ENCODE measurements around the gene SLC25A26.
A peak's percentile ranks its signal among the peaks of the same experiment; 100 is the strongest.

Gene SLC25A26

DNA sequence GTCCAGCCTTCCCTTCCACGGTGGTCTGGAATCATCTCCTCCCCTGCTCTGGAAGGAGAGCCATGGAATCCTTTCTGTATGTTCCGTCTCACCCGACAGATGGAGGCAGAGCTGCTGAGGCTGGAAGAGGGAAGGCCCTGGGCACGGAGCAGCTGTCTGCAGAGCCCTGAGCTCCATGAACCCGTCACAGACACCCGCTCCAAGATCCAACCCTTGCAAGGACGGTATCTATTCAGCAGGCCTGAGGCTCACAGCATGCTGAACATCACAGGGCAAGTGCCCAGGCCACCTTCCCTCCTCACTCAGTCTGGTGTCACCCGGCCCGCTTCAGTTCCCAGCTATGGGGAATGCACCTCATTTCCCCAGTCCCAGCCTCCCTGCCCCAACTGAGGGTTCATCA, 176.1 kb downstream of the SLC25A26 start:
- DNase-seq (ENCODE audit: low read depth): no peak

DNA sequence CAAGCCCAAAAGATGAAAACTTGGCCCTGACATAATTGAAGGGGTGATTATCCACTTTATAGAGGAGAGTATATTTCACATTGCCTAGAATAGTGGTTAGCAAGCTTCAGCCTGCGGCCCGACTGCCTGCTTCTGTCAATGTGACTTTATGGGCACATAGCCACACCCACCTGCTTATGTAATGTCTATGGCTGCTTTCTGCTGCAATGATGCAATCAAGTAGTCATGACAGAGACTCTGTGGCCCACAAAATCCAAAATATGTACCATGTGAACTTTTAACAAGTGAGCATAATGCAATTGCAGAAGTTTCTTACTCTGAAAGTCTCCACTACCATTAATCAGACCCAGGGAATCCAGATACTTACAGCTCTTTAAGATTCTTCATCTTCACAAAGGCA, 176.9 kb downstream of the SLC25A26 start:
- no peak for DNase-seq (ENCODE audit: low read depth)

DNA sequence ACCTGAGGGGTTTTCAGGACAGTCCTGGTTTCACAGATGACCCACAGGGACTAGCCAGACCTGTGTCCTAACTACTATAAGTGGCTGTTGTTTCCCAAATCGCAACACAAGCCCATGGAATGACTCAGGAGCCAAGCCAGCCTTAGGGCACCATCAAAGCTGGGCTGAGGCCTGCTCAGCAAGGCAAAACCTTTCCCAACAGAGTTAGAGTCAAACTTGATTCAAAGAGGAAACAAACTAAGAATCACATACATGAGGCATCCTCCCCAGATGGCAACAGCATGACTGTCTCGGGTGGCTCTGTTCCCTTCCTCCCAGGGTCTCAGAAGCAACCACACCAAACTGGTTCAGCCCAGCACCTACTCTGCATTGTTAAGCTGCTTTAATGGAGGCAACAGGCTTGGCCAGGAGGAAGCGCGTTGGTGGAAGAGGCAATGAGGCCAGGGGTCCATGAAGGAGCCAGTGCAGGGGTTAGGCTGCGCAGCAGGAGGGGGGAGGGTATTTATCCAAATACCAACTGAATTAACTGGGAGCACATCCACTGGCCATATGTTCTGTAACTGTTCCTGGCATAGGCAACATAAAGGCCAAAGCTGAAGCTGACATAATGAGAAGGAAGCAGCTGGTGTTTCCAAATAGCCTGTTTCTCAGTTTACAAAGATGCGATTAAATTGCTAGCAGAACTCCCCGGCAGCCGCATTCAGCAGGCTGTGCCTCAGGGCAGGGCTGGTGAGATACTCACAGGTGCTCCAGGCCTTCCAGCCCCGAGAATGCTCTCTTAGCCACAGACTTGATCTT, 177.6 kb downstream of the SLC25A26 start:
- DNase-seq (ENCODE audit: low read depth): no peak

- no peak for DNase-seq (ENCODE audit: low read depth)
These were observed 178.9 kb downstream of the SLC25A26 start for GRCh38 chr3:66399529-66400232.

- DNase-seq (ENCODE audit: low read depth): no peak
These were observed 179.8 kb downstream of the SLC25A26 start for GRCh38 chr3:66400411-66401156.

DNA sequence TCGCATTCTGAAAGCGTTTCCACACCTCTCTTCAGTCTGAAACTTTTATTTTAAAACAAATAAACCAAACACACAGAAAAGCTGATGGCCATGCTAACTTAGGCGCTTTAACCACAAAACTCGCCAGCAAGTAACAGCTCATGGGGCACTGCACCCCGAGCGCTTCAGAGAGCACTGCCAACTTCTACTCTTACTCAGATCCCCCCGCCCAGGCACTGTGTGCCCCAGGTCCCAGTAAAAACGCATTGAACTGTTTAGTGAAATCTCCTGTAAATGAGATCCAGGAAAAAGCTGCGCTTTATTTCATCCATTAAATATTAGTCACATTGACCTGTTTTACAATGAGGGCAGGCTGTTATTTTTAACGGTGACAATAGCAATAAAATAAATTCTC, 180.4 kb downstream of the SLC25A26 start:
- DNase-seq (ENCODE audit: low read depth): no peak

DNA sequence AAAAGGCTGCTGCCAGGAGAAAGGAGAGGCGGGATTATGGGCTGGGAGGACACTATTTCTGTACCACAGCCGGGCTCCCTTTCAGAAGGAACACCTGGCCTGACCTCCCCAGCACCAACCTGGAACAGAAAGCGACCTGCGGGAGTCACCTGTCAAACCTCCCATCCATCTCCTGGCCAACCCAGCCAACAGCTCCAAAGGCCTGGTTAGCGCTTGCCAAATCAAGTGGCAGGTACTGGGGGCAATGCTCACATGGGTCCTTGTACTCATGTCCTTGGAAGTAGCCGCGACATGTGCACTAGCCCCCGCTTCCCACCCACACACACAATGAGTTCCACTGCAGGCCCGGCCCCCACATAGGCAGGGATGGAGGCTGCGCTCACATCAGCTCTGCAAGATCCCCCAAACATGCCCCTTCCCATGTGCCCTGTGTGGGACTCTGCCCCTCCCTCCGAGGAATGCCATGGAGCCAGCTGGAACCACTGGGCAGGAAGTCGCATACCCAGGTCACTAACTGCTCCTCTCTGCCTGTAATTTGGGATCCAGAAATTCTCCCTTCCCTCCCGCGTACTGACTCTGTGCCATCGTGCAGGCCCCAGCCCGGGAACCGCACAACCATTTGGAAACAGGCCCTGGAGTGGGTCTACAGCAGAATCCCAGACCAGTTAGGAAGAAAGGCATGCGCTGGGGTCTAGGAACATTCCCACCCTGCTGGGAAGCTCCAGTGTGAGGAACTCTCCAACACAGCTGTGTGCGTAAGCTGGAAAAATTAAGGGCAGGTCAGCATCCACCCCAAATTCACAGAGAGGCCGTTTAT, 181.1 kb downstream of the SLC25A26 start:
- DNase-seq (ENCODE audit: low read depth): no peak

- DNase-seq (ENCODE audit: low read depth): no peak
These were observed 181.9 kb downstream of the SLC25A26 start for GRCh38 chr3:66402596-66403290.

DNA sequence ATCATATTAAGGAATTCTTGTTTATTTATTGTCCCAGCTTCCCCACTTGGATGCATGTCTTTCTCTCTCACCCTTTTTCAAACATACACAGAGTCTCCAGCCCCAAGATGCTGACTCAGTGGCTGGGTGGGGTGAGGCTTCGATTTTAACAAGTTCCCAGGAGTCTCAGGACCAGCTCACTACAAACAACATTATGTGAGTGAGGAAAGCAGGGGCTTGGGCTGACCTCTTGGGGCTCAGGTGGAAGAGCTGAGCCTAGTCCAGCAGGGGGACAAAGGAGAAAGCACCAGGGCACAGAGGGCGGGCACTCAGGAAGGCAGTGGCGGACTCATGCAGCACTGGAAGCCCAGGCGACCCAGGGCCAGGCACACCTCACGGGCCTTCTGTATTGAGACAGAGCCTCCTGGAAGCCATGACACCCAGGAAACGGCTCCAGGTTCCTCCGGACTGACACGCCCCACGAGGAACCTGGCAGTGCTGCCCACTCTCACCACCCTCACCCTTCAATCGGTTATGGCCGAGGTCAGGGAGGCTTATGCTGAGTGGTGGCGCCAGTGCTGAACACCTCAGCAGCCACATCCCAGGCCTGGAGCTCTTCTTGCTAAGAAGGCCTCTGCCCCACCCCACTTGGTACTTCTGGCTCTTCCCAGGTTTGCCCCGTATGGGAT, 182.7 kb downstream of the SLC25A26 start:
- no peak for DNase-seq (ENCODE audit: low read depth)

DNA sequence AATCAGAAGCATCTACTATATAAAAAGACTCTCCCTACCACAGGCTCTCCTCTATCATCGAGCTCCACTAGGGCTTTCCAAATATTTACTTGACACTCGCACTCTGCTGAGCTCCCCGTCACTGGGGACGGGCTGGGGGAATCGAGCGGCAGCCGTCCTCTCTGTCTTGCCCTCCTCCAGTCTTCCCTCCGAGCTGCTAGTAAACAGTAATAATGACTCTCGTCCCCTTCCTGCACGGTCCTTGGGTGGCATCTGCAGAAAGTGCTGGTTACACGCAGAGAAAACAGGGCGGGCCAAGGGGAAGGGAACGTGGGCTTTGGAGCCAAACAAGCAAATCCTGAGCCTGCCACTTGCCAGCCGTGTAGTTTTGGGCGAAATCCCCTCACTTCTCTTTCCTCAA, 183.4 kb downstream of the SLC25A26 start:
- DNase-seq (ENCODE audit: low read depth): no peak

- DNase-seq (ENCODE audit: low read depth): no peak
These were observed 184.3 kb downstream of the SLC25A26 start for GRCh38 chr3:66404903-66405700.

GRCh38 chr3:66405701-66406091, 184.9 kb downstream of the SLC25A26 start:
- no peak for DNase-seq (ENCODE audit: low read depth)

DNA sequence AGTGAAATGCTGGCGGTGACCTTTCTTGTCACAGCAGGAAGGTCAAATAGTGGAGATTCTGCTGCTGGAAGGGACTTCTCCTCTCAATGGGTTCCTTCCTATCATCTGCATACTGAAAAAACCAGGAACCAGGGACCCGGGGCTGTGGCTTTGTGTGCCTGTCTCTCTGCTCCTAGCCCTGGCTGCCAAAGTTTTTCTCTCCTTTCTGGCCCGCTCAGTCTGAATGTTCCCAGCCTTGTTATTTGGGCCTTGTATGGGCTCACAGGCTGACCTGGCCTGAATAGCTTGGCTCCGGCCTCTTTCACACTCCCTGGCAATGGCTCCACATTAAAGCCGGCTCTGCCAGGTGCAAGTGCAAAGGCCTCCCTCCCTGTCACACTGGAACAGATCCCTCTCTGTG, 185.4 kb downstream of the SLC25A26 start:
- DNase-seq (ENCODE audit: low read depth): no peak

- DNase-seq (ENCODE audit: low read depth): no peak
These were observed 186.2 kb downstream of the SLC25A26 start for GRCh38 chr3:66406831-66407610.

DNA sequence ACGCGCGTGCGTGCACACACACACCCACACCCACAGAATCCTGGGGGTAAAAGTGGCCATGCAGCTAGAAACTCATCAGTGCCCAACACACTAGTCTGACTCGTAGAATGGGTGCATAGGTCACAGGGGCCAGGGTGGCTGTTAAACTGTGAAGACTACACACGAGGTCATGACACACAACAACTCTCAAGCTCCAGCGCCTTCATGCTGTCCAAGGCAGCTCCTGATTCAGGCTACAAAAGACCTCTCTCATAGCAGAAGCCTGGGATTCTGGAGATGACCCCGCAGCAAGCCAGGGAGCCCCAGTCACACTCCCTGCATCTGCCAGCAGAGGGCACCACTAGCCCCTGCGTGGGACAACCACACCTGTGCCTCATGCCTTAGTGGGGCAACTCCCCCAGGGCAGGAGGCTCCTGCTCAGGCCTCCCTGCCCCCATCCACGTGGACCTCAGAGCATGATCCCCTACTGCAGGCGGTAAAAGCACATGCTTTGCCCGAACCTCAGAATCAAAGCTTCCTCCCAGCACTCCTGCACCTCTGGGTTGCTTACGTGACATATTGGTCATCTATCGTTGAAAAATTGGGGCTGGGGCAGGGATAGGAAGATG, 186.9 kb downstream of the SLC25A26 start:
- DNase-seq (ENCODE audit: low read depth): peak; percentile 61

- no peak for DNase-seq (ENCODE audit: low read depth)
These were observed 189.3 kb downstream of the SLC25A26 start for GRCh38 chr3:66409771-66410754.

DNA sequence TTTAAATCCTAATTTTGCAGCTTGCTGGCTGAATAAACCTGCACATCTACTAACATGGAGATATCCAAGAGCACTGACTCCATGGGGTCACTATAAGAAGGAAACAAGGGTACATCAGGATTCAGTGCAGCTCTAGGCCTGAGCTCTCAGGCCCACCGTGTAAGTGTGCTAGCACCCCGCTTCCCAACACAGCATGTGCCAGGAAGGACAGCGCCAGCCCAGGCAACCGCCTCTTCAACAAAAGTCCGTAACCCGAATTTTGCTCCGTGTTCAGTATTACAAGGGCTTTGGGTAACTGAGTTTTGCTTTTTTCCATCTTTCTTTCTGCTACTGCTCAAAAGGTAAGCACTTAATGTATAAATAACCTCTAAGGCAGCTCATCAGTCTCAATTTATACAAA, 190.2 kb downstream of the SLC25A26 start:
- DNase-seq (ENCODE audit: low read depth): no peak

DNA sequence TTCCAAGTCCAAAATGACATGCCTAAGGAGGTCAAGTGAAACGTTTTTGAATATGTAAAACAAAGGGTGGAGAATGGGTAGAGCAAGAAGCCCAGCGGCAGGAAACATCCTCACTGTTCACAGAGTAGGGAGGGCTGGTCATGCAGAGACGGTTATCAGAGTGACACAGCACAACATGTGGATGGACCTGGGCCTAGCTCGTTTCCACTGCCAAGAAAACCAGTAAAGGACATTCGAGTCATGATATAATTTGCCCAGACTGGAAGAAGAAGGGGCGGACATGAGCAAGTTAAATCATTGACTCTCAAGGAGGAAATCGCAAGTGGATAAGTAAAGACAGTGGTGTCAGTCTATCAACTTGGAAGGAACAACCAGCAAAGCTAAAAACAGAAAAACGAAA, 190.7 kb downstream of the SLC25A26 start:
- no peak for DNase-seq (ENCODE audit: low read depth)
